Upper lobe of left lung (tissue), 4 donors: ENCODE results near the gene RGL1.

ENCODE experiments used
- CTCF ChIP-seq, 6 experiments: fragments of 450-650 bp in 4 of 6; fragments of 200-600 bp in 2 of 6; sonication (generic) in 2 of 6; IDR thresholded peaks; one replicate each; pipeline ENCODE4 v1.5.1; 2016 to 2019; ENCODE audit warnings: antibody characterized with exemption in 6 of 6
- POLR2A ChIP-seq, 4 donors: fragments of 450-650 bp; IDR thresholded peaks; one replicate each; pipeline ENCODE4 v1.5.1; 2016 to 2017; ENCODE audit warnings: antibody characterized with exemption in 4 of 4, mild to moderate bottlenecking in 2 of 4
- POLR2AphosphoS5 ChIP-seq, 2 donors: sonication (generic); formaldehyde crosslinking; IDR thresholded peaks; one replicate each; pipeline ENCODE4 v1.5.1; 2017; ENCODE audit warnings: antibody characterized with exemption in 2 of 2

- TF ChIP-seq CTCF (IDR thresholded peaks at IDR 0.05) (no peak), POLR2AphosphoS5 (IDR thresholded peaks at IDR 0.05) (no peak), POLR2A (IDR thresholded peaks at IDR 0.05) (no peak)
Measured at GRCh38 chr1:183871142-183871541, 66.2 kb downstream of the RGL1 start.
